ENCODE measurements around the gene ENTPD6. TPM values are rescaled to one million over a fixed set of nuclear protein-coding genes. Genes with fewer than 3 reads are reported as not detected.

ENTPD6 gene
- total and polyA plus RNA-seq, 12 donors: 30.9 to 260 (median 107) TPM

DNA sequence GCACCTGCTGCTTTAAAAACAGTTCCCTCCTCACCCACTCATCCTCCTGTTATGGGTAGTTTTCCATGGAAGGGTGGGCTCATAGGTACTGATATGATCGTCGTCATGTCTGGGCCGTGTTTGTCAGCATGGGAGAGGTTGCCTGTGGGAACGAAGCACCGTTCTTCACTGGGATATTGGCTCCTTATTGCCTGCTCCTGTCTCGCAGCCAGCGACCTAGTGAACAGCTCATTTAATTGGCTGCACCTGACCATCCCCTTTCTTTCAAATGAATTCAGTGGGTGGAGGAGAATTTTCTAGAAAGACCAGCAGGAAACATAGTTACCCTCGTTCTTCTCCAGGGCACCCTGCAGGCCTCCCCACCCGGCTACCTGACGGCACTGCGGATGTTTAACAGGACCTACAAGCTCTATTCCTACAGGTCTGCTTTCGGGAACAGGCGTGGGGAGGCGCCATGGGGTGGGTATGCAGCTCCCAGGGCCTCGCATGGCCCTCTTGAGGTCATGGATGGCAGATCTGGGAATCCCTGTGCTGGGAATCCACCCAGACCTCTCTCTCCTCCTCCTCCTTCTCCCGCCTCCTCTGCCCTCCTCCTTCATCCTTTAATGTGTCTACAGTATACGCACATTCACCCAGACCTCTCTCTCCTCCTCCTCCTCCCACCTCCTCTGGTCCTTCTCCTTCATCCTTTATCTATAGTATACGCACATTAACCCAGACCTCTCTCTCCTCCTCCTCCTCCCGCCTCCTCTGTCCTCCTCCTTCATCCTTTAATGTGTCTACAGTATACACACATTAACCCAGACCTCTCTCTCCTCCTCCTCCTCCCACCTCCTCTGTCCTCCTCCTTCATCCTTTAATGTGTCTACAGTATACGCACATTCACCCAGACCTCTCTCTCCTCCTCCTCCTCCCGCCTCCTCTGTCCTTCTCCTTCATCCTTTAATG is 21.9 kb downstream of the ENTPD6 start:
- no peak overlapping the region for H3K27ac ChIP-seq
- H3K36me3 ChIP-seq (replicated peaks in 1 of 2): peaks cover 0 to 82% of the 10 kb centered on the region in 2 donors
- DNase-seq: no peak
- no peak for TF ChIP-seq POLR2A (IDR thresholded peaks at IDR 0.05)
- TF ChIP-seq, protein P1, sequence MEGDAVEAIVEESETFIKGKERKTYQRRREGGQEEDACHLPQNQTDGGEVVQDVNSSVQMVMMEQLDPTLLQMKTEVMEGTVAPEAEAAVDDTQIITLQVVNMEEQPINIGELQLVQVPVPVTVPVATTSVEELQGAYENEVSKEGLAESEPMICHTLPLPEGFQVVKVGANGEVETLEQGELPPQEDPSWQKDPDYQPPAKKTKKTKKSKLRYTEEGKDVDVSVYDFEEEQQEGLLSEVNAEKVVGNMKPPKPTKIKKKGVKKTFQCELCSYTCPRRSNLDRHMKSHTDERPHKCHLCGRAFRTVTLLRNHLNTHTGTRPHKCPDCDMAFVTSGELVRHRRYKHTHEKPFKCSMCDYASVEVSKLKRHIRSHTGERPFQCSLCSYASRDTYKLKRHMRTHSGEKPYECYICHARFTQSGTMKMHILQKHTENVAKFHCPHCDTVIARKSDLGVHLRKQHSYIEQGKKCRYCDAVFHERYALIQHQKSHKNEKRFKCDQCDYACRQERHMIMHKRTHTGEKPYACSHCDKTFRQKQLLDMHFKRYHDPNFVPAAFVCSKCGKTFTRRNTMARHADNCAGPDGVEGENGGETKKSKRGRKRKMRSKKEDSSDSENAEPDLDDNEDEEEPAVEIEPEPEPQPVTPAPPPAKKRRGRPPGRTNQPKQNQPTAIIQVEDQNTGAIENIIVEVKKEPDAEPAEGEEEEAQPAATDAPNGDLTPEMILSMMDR (IDR thresholded peaks at IDR 0.05): no peak
- H3K4me3 ChIP-seq: no peak overlapping the region
- H3K9me3 ChIP-seq (replicated peaks in 1 of 3): no peaks in the 10 kb centered on the region
- intact Hi-C loops (cut with DNase I): no loop called here
- no peaks in the 10 kb centered on the region for H3K4me1 ChIP-seq (replicated peaks in 1 of 2)
- 87 to 95% (median 94%) methylated on average over 20 to 21 of the region's 21 CpGs for WGBS, 4 donors
- no peaks in the 10 kb centered on the region for H3K27me3 ChIP-seq

DNA sequence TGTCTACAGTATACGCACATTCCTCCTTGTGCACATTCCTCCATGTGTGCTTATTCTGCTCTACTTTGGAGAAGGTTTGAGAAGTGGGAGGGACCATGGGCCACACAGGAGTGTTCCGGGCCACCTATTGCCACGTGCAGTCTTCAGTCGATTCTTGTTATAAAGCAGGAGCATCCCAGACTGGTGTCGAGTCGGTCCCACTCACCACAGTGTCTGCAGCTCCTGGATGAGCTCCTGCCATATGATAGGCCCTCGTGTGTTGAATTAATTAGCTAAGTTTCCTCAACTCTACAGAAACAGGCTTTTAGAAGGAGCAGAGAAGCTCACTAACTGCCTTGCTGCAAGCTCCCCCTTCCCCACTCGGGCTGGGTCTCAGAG is 22.6 kb downstream of the ENTPD6 start:
- no peaks in the 10 kb centered on the region for H3K9me3 ChIP-seq (replicated peaks in 1 of 3)
- no peaks in the 10 kb centered on the region for H3K4me1 ChIP-seq (replicated peaks in 1 of 2)
- 89 to 92% (median 91%) methylated on average over 7 to 8 of the region's 8 CpGs for WGBS, 4 donors
- intact Hi-C loops (cut with DNase I): no loop called here
- TF ChIP-seq, protein P1 (IDR thresholded peaks at IDR 0.05): no peak
- TF ChIP-seq POLR2A (IDR thresholded peaks at IDR 0.05): no peak
- no peak for DNase-seq
- H3K27me3 ChIP-seq: no peaks in the 10 kb centered on the region
- H3K36me3 ChIP-seq (replicated peaks in 1 of 2): peaks cover 0 to 76% of the 10 kb centered on the region in 2 donors
- no peak overlapping the region for H3K4me3 ChIP-seq
- no peak overlapping the region for H3K27ac ChIP-seq

DNA sequence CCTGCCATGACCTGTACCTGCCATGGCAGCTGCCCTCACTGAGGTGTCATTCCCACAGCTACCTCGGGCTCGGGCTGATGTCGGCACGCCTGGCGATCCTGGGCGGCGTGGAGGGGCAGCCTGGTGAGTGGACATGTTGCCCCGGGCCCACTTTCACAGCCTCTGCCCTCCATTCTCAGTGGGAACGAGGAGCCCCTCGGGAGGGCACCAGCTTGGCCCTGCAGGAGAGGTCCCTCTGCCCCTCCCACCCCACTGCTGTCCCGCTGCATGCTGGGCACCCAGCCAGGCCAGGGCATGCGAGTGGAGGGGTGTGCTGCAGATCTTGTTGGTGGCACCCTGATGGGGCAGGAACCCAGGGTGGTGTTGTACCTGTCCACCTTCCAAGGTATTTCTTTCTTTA is 23.0 kb downstream of the ENTPD6 start:
- peaks cover 0 to 72% of the 10 kb centered on the region in 2 donors for H3K36me3 ChIP-seq (replicated peaks in 1 of 2)
- intact Hi-C loops (cut with DNase I): no loop called here
- DNase-seq: no peak
- TF ChIP-seq, protein P1 (IDR thresholded peaks at IDR 0.05): no peak
- no peak for TF ChIP-seq POLR2A (IDR thresholded peaks at IDR 0.05)
- no peak overlapping the region for H3K4me3 ChIP-seq
- H3K27ac ChIP-seq: no peak overlapping the region
- no peaks in the 10 kb centered on the region for H3K4me1 ChIP-seq (replicated peaks in 1 of 2)
- no peaks in the 10 kb centered on the region for H3K9me3 ChIP-seq (replicated peaks in 1 of 3)
- 86 to 95% (median 89%) methylated on average over 3 to 12 of the region's 12 CpGs for WGBS, 4 donors
- H3K27me3 ChIP-seq: no peaks in the 10 kb centered on the region

DNA sequence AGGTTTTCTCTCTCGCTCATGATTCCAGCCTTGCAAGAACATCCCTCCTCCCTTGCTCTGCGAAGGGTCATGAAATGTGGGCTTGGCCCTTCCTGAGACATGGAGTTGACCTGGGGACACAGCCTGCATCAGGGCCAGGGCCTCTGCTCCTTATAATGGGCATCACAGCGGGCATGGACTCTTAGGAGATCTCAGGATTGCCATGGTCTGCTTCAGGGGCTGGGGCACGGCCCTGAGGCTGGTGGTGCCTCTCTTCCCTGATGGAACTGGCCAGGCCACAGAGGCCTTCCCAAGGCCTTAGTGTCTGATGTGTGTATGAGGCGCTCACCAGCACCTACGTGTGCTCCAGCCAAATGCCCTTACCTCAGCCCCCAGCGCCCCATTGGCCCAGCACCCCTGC is 23.9 kb downstream of the ENTPD6 start:
- Histone ChIP-seq H3K4me3 (no peak overlapping the region), H3K27me3 (no peaks in the 10 kb centered on the region), H3K9me3 (replicated peaks in 1 of 3) (no peaks in the 10 kb centered on the region), H3K4me1 (replicated peaks in 1 of 2) (no peaks in the 10 kb centered on the region), H3K27ac (no peak overlapping the region), H3K36me3 (replicated peaks in 1 of 2) (peaks cover 0 to 63% of the 10 kb centered on the region in 2 donors)
- WGBS, 4 donors: 92 to 96% (median 94%) methylated on average over 5 to 7 of the region's 7 CpGs
- TF ChIP-seq POLR2A (IDR thresholded peaks at IDR 0.05): no peak
- TF ChIP-seq, protein P1 (IDR thresholded peaks at IDR 0.05): no peak
- DNase-seq: peak in 1 of 7 donors; percentile 14
- intact Hi-C loops (cut with DNase I): no loop called here
